Posterior vena cava (tissue), 2 donors: ENCODE results near the gene MS4A10. TPM values are rescaled to one million over a fixed set of nuclear protein-coding genes. Genes with fewer than 3 reads are reported as not detected.
A peak's percentile ranks its signal among the peaks of the same experiment; 100 is the strongest.

ENCODE experiments used
- DNase-seq: peaks from one replicate; pipeline ENCODE4 v3.0.0-alpha.2; 2020; ENCODE audit warnings: low spot score
- intact Hi-C, 2 donors: fragments of 100-400 bp; cut with DNase I; formaldehyde crosslinking; loops; one replicate each; pipeline versions ENCODE4 v1.14.1 to v1.14.2; 2022 to 2023
- total RNA-seq, 2 donors: library from RNA; stranded (reverse); fragmentation: NEBNext Ultra II Directional; extraction: Animal tissue kit (Norgen Biotek cat#: 25700); gene quantifications; one replicate each; pipeline ENCODE4 v1.2.1, GENCODE V29; 2021
- donor health status: DM: yes; HTN: yes; CAD: no.
- donor health status: DM: yes; HTN: yes; CAD: no.

The MS4A10 gene
- total RNA-seq, 2 donors from 2014 or later = not detected

DNA sequence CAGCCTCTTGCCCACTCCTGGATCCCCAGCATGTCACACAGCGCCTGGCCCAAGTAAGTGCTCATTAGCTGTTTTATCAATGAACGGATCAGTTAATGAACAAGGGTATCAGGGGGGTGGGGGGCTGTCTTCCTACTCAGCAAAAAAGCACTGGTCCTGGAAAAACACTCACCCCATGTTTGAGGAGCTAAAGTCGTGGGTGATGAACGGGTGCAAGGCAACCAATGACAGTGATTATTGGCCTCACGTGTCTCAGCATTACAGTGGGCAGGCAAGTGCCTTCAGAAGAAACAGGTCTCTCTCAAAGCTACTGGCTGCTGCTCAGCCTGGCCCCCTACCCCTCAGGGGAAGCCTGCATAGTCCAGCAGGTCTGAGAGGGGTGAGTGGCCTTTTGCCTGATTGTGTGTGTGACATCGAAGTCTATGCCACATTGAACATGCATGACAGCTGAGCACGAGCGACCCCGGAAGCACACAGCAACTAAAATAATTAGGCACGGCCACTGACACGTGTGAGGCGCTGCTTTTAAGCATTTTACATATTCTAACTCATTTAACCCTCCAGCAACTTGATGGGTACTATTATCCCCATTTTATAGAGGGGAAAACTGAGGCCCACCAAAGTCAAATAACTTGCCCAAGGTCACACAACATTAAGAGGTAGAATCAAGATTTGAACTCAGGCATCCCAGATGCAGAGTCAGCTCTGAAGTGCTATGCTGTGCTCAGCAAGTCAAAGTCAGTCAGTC, 2.6 kb upstream of the MS4A10 start:
- DNase-seq = peak; percentile 58
- intact Hi-C loops = no loop called here

DNA sequence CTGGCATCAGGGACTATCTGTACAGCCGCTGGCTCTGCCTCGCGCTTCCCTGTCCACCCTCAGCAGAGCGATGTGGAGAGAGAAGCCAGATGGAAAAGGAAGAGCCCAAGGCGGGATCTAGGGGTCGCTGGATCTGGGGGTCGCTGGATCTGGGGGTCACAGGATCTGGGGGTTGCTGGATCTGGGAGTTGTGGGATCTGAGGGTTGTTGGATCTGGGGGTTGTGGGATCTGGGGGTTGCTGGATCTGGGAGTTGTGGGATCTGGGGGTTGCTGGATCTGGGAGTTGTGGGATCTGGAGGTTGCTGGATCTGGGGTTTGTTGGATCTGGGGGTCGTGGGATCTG, 2.0 kb upstream of the MS4A10 start:
- intact Hi-C loops = no loop called here
- DNase-seq = peak; percentile 44

DNA sequence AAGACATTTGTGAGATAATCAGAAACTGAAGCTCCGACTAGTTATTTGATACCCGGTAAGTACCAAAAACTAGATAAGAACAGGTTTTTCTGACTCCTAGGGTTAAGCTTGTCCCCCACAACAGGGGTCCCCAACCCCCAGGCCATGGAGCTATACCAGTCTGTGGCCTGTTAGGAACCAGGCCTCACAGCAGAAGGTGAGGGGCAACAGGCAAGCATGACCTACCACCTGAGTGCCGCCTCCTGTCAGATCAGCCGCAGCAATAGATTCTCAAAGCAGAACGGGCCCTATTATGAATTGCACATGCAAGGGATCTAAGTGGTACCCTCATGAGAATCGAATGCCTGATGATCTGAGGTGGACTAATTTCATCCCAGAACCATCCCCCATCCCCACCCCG, 1.2 kb upstream of the MS4A10 start:
- intact Hi-C loops = no loop called here
- peak; percentile 47 for DNase-seq

DNA sequence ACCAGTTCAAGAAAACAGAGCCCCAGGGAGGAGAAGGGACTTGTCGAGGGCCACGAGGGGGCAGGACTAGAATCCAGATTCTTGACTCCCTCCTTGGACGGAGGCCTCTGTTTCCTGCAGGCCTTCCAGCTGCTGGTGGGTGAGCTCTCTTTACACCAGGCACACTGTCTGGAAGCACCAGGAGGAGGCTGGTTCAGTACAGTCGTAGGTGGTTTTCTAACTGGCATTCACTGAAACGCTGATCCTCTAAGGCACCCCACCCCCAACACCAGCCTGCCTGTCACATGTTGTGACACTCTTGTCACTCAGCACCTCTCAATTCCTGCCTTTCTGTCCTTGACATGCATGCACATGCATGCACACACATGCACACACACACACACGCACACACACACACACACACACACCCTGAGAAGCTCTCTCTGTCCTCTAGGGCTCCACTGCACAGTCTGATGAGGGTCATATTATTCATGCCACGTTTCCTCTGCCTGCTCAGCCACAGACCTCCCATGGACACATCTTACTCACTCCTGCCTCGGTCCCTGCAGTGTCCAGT, 751 bp downstream of the MS4A10 start:
- DNase-seq = peak; percentile 58
- intact Hi-C loops = no loop called here

DNA sequence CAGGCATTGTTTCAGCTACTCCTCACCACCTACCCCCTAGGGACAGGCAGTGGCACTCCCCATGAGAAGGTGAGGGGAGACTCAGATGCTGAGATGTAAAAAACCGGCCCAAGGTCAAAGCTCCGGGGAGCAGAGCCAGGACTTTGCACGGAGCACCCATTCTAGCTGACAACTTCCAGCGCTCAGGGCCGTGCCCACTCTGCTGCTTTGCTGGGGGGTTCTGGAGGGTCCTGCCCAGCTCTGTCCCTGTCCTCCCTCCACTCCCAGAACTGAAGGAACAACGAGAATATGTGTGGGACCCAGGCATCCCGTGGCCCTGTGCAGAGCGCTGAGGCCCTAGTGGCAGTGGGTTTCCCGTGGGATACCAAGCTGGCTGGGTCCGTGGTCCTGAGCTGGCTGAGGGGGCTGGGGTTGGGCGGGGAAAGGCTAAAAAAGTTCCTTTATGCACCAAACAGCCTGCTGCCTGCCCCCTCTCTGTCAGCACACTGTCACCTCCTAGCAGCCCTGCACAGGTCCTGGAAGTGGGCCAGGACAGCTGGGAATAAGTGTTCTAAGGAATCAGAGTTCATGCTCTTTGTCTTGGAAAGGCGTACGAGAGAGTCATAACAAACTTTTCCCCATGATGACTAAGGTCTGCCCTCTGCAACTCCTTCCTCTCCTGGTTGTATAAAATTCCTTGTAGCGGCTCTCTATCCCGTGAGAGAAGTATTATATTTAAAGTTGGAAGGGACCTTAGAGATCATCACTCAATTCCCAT, 1.9 kb downstream of the MS4A10 start:
- peak; percentile 87 for DNase-seq

DNA sequence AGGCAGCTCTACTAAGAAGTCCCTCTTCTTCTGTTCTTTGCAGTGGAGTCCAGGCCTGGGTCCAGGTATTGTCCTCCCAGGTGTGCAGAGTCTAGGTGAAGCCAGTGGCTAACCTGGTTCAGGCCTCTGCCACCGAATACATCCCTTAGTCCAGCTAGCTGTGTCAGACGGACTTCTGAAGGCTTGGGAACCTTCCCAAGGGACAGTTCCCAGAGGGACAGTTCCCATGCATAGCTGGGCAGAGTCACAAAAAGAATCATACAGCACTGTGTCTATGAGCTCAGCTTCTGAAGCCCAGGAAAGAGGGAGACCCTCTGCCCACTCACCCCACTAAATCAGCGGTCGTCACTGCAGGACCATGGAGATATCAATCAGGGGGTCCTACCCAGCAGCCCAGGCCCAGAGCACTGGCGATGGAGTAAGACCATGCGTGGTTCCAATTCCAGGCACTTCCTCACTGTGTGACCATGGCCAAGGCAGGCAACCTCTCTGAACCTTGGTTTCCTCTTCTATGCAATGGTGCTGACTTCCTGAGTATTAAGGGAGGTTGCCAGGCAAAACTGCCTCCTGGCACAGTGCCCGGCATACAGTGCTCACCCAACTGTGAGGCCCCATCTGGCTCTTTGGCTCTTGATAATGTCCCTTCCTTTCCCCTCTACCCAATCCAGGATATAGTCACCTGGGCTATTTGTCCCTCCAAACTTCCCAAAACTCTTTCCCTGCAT, 3.4 kb downstream of the MS4A10 start:
- intact Hi-C loops = no loop called here
- DNase-seq = peak; percentile 53

More for the DNA sequence above, 1.9 kb downstream of the MS4A10 start:
- intact Hi-C loops = no loop called here

DNA sequence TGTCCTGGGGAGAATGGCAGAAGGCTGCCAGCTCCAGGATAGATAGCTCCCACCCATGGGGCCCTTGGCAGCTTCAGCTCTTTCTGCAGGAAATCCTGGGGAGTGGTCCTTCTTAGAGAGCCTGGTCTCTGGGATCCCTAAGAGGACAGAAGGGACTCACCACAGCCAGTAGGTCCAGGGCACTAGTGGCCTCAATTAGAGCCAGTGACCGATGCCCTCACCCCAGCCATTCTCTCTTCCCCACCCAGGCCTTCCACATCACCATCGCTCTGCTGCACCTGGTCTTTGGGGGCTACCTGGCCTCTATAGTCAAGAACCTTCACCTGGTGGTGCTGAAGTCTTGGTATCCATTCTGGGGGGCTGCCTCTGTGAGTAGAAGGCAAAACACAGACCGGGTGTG, 5.6 kb downstream of the MS4A10 start:
- intact Hi-C loops = no loop called here
- no peak for DNase-seq

DNA sequence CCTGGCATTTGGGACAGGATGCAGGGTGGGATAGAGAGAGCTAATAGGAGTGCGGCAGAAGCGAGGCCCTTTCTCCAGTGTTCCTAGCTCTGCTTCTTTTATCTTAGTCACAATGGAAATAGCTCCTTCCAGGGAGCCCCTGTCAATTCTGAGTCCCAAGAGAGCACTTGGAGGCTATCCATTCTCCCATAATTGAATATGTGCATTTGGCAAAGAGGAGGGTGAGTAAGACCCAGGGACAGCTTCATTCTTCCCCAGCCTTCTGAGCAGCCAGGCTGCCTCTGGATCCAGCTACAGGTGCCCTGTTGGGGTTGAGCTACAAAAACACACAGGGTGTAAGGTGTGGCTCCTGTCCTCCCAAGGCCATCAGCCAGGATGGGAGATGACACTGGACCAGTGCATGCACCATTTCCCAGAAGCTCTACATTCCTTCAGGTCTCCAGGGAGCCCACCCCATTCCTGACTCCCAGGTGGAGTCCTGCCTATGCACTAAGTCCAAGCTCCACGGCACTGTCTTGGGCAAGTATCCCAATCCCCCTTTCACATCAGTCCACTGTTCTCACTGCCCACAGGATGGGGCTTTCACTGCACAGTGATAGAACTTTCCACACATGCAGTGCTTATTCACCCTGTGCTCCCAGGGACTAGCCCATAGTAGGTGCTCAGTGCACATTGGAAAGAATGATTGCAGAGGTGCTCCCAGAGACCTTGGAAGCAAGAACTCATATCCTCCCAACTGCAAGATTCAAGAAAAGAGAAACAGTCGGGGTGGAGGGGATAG, 6.2 kb downstream of the MS4A10 start:
- DNase-seq = peak; percentile 36
- intact Hi-C loops = no loop called here

DNA sequence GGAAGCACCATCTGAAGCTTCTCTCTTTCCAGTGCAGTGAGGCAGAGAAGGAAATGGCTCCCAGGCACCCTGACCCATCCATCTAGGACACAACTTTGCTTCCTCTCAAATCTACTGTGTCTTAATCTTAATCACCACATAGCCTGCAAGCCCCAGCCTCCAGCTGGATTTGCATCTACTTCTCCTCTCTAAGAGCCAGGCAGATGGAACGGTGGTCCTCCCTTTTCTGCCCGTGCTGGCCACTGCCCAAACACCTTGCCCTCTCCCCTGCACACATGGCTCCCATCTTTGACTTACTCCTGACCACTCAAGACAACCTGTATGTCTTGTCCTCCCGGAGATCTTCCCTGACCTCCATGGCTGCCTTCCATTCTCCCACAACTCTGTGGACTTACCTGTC, 7.4 kb downstream of the MS4A10 start:
- peak; percentile 59 for DNase-seq

DNA sequence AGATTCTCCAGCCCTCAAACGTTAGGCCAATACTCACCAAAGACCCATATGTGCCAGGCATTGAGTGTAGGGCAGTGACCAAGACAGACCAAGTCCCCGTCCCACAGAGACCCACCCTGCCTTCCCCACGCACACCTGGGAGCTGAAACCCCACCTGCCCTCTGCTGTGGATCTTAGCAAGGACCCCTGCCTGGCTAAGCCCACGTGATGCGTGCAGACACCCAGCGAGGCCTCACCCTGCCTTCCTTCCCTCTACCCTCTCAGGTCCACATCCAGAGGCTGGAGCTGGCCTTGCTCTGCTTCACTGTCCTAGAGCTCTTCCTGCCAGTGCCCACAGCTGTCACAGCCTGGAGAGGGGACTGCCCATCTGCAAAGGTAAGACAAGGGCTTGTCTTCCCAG, 10.2 kb downstream of the MS4A10 start:
- intact Hi-C loops = no loop called here
- peak; percentile 72 for DNase-seq

More for the DNA sequence above, 7.4 kb downstream of the MS4A10 start:
- intact Hi-C loops = no loop called here

DNA sequence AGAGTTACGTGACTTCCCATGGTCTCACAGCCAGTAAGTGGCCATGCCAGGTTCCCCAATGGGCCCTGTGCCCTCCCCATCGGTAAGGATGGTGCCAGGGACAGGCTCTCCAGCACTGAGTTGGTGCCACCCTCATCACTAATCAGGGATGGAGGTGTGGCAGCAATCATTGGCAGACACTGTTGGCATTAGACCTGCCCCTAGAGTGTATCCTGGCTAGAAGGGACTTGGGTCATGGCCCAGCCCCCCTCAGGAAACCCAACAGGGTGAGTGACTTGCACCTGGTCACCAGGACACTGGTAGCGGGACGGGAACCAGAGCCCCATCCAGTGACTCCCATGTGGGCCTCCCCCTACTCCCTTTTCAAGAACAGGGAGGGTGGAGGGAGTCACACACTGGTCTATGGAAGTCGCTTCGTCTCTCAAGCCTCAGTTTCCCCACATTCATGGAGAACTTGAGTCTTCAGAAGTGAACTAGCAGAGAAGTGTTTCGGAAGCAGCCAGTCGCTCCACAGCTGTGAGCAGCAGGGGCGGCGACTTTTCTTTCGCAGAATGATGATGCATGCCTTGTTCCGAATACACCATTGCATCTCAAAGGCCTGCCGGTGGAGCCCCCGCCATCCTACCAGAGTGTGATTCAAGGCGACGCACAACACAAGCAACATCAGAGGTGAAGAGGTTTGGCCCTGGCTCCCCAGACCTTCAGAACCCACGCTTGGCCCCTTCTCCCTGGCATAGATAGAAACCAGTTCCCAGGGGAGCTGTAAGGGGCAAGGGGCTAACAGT, 12.9 kb downstream of the MS4A10 start:
- DNase-seq = peak; percentile 61
- intact Hi-C loops = no loop called here

DNA sequence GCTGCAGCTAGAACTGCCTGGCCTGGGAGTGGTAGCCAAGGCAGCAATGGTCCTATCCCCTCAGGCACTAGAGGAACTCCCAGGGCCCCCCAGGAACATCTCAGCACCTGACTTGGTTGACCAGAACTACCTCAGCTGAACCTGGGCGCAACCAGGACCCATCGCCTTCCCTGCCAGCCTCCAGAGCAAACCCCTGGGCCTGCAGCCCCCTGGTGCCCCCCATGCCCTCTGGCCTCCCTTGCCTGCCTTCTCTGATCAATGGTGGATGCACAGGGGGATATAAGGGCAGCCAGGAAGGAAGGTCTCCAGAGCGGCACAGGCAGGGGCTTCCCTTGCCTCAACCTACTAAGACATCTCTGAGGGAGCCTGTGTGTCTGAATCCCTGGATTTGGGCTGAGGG, 13.5 kb downstream of the MS4A10 start:
- DNase-seq = peak; percentile 66
- intact Hi-C loops = no loop called here

DNA sequence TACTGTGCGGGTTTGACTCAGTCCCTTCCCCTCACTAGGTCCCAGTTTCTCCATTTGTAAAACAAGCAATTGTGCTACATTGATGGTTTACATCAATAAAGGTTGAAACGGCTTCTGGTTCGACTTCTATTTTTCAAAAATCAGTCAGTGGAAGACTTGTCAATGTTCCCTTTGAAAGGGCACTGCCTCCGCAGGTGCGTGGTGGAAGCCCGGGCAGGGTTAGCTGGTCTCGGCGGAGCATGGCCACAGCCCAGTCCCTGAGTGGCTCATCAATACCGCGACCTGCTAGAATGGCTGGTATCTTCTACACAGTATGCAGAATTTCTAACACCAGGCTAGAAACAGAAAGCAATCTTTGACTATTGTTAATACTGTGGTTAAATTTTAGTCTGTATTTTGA, 16.1 kb downstream of the MS4A10 start:
- DNase-seq = peak; percentile 45
- intact Hi-C loops = no loop called here

DNA sequence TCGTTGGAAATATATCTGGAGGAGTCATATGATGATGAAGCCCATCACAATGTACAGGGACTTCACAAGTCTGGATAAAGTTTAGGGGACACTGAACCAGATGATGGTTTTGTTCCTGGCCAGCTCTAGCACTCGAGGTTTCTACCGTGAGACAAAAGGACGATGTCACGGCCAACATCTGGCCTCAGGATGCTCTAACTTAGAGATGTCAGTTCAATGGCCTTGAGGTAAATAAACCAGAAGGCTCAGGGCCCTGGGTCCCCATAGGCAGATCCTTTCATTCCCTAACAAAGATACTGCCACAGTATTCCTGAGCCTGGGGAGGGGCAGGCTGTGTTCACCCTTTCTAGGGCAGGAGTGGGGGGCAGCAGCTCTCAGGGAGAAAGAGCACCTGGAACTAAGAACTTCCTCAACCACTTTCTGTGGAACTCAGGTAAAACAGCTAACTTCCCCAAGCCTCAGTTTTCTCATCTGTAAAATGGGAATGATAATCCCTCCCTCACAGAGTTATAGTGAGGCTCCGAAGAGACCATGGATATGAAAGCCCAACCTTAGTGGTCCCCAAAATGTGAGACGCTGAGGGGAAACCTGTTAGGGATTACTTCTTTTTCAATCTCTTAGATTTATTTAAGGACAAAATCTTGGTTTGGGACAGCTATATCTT, 18.3 kb downstream of the MS4A10 start:
- intact Hi-C loops = no loop called here
- peak; percentile 5 for DNase-seq

DNA sequence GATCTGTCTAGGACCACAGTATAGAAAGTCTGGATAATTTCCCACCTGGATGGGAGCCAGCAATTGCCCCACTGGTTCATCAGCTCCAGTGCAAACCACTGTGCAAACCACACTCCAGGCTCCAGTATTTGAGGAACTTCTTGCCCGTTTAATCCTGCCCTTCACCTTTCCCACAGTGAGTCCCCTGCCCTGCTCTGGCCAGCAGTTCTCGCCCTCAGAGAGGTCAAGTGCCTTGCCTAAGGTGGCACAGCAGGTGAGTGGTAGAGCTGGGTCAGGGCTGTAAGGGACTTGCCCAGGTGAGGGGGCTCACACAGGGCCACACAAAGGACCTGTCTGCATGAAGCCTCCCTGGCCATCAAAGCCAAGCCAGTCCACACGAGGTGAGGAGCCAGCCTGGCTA, 24.1 kb downstream of the MS4A10 start:
- DNase-seq = no peak
- intact Hi-C loops = no loop called here

DNA sequence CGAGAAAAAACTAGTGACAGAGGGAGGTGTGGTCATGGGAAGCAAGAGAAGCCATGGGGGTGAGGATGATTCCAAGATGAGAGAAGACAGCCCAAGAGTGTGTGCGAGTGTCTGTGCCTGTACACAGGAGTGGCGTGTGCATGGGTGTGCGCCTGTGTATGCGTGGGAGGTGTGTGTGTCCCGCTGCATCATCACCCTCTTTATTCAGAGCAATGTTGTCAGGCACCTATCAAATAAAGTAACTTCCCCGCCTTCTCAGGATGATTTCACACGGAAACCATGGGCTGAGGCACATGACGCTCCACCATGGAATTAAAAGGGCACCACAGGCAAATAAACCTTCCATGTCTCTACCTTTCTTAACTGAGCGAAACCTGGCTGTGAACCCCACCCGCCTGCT, 24.6 kb downstream of the MS4A10 start:
- DNase-seq = no peak
- intact Hi-C loops = no loop called here

DNA sequence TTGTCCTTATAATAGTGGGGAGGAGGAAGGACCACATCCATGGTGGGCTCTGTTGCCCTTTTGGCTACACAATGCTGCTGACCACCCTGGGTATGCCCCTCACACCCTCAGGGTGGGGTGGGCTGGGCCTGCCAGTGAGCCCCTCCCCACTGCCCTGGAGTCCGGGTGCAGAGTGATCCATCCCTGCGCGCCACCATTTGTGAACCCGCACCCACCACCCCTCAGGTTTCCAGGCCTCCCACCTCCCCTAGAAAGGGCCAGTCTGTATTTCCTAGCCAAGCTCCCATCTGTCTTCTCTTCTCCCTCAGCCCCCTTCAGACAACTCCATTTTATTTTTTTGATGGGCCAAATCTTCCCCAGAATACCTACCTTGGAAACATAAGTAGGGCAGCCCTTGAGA, 25.0 kb downstream of the MS4A10 start:
- DNase-seq = no peak
- intact Hi-C loops = no loop called here

DNA sequence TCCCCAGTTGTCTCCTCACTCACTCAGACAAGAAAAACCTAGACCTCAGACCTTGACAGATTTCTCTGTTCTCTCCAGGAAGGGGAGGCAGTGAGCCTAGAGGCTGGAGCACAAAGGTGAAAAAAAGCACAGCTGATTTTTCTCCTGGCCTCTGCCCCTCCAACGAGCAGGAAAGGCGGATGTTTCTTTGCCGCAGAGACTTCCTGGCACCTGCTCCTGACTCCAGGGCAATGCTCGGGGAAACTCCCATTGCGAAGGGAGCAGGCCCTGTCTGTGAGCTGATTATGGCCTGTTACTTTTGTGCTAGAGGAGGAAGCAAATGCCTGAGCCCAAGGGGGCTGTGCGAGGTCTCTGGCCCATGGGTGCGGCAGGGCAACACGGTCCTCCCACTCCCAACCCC, 25.4 kb downstream of the MS4A10 start:
- intact Hi-C loops = no loop called here
- DNase-seq = no peak
